Skin of body (tissue), 1 donor: ENCODE results near the gene BCL2L15. TPM values are rescaled to one million over a fixed set of nuclear protein-coding genes. Genes with fewer than 3 reads are reported as not detected.

ENCODE experiments used
- total RNA-seq: library from RNA; depleted of rRNA; stranded (reverse); fragments of >200 nt; gene quantifications from one replicate; pipeline ENCODE4 v1.2.3, GENCODE V29; 2014

BCL2L15 gene
- total RNA-seq, 1 donor from 2014 or later: 0.99 TPM

Other genes with a start within 250 kb of the BCL2L15 start
- 8.0 TPM for gene PHTF1, start 128.1 kb downstream of the BCL2L15 start, total RNA-seq
- gene RSBN1, start 75.1 kb downstream of the BCL2L15 start, total RNA-seq: 18.3 TPM
- 2.6 TPM for gene PTPN22, start 15.9 kb downstream of the BCL2L15 start, total RNA-seq
- 25.3 TPM for gene AP4B1, start 17.2 kb upstream of the BCL2L15 start, total RNA-seq
- gene DCLRE1B, start 17.7 kb upstream of the BCL2L15 start, total RNA-seq: 2.6 TPM
- gene HIPK1, start 41.7 kb upstream of the BCL2L15 start, total RNA-seq: 33.9 TPM
- gene OLFML3, start 91.9 kb upstream of the BCL2L15 start, total RNA-seq: 81.0 TPM